HFFc6 (cell line): ENCODE results near the gene PCCA. TPM values are rescaled to one million over a fixed set of nuclear protein-coding genes. Genes with fewer than 3 reads are reported as not detected.
A peak's percentile ranks its signal among the peaks of the same experiment; 100 is the strongest.

Source experiments
- DNase-seq: peaks from one replicate; pipeline ENCODE4 v3.0.0-alpha.2; 2018
- H3K27ac Mint-ChIP-seq: 2 replicates; pipeline ENCODE4 v1.8.0; 2020; ENCODE audit warnings: mild to moderate bottlenecking, mixed read lengths
- H3K27me3 Mint-ChIP-seq: 2 replicates; pipeline ENCODE4 v1.8.0; 2021; ENCODE audit warnings: mild to moderate bottlenecking, moderate library complexity, mixed read lengths; ENCODE audit not compliant: insufficient read depth
- H3K36me3 Mint-ChIP-seq: 2 replicates; pipeline ENCODE4 v1.8.0; 2021; ENCODE audit warnings: low read depth, mixed read lengths
- H3K4me1 Mint-ChIP-seq: 2 replicates; pipeline ENCODE4 v1.8.0; 2020; ENCODE audit warnings: low read depth, mixed read lengths
- H3K4me3 Mint-ChIP-seq: 2 replicates; pipeline ENCODE4 v1.8.0; 2020; ENCODE audit warnings: mild to moderate bottlenecking, moderate library complexity, mixed read lengths
- H3K9me3 Mint-ChIP-seq: 2 replicates; pipeline ENCODE4 v1.8.0; 2020; ENCODE audit warnings: mild to moderate bottlenecking, mixed read lengths
- CTCF ChIP-seq: fragments of 200-600 bp; sonication (generic); IDR thresholded peaks from 2 replicates; pipeline ENCODE4 v1.5.0; 2021; ENCODE audit warnings: antibody characterized with exemption, mild to moderate bottlenecking
- total RNA-seq, 6 experiments: library from RNA; stranded (reverse); fragmentation: NEBNext Ultra II Directional; extraction: Animal tissue kit (Norgen Biotek cat#: 25700); gene quantifications; 2 replicates in 1 of 6; 3 replicates in 5 of 6; pipeline ENCODE4 v1.2.3, GENCODE V29; 2021

The PCCA gene
- total RNA-seq, 6 experiments from 2014 or later = 12.9 to 16.9 (median 14.7) TPM

DNA sequence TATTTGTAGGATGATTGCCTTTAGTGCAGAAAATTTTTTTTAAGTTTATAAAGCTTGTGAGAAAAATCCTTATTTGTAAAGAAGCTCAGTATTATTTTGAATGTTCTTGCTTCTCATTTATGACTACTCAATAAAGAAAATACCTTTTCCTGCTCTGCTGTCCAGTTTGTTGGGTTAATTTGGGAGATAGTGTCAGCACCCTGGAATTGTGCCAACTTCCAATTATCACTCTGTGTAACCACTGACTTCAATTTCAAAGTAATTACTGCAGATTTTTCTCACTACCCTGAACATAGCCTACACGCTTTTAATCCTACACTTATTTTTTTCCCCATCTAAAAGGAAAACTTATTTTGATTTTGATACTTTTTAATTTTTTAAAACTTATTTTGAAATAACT, 406.6 kb downstream of the PCCA start:
- DNase-seq = no peak
- no peak overlapping the region for H3K27ac Mint-ChIP-seq
- no peaks in the 10 kb centered on the region; the same call in none of the 2 replicates for H3K27me3 Mint-ChIP-seq
- H3K4me1 Mint-ChIP-seq = peaks cover 36% of the 10 kb centered on the region
- no peak for TF ChIP-seq CTCF
- H3K4me3 Mint-ChIP-seq = no peak overlapping the region
- H3K9me3 Mint-ChIP-seq = no peaks in the 10 kb centered on the region
- no peaks in the 10 kb centered on the region for H3K36me3 Mint-ChIP-seq

DNA sequence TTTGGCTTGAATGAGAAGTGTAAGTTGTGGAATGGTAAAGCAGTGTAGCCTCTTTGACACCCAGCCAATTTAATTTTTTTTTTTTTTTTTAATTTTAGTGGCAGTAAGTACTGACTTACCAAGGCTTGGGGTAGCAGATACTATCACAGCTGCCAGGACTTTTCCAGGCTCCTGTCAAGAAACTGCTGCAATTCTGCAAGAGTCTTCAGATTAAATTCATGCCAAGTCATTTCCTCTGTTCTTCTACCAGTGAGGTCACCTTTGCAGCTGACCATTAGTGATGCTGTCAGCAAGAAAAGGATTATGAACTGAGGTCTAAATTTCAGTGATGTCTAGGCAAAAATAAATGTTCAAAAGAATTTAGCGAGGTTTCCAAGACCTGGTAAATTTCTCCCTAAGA, 408.5 kb downstream of the PCCA start:
- no peaks in the 10 kb centered on the region for H3K9me3 Mint-ChIP-seq
- peak; percentile 12 for DNase-seq
- H3K36me3 Mint-ChIP-seq = no peaks in the 10 kb centered on the region
- H3K27me3 Mint-ChIP-seq = no peaks in the 10 kb centered on the region; the same call in none of the 2 replicates
- H3K27ac Mint-ChIP-seq = no peak overlapping the region
- no peak overlapping the region for H3K4me3 Mint-ChIP-seq
- peaks cover 35% of the 10 kb centered on the region for H3K4me1 Mint-ChIP-seq
- TF ChIP-seq CTCF = no peak

- peaks cover 6% of the 10 kb centered on the region; the same call in 1 of the 2 replicates for H3K36me3 Mint-ChIP-seq
- TF ChIP-seq CTCF = no peak
- H3K9me3 Mint-ChIP-seq = no peaks in the 10 kb centered on the region
- H3K4me3 Mint-ChIP-seq = no peak overlapping the region
- peak overlapping the region; percentile 1; the same call in 1 of the 2 replicates for H3K27ac Mint-ChIP-seq
- no peaks in the 10 kb centered on the region; the same call in 1 of the 2 replicates for H3K27me3 Mint-ChIP-seq
- DNase-seq = no peak
- peaks cover 33% of the 10 kb centered on the region for H3K4me1 Mint-ChIP-seq
These were observed 413.6 kb downstream of the PCCA start for GRCh38 chr13:100502446-100502845.

DNA sequence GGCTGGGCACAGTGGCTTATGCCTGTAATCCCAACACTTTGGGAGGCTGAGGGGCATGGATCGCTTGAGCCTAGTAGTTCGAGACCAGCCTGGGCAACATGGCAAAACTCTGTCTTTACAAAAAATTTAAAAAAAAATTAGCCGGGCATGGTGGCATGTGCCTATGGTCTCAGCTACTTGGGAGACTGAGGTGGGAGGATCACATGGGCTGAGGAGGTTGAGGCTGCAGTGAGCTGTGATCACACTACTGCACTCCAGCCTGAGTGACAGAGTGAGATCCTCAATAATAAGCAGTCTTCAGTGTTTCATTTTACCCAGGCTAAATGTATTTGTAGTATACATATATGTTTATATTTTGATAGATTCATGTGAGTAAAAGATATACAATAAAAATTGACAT, 414.7 kb downstream of the PCCA start:
- no peaks in the 10 kb centered on the region for H3K9me3 Mint-ChIP-seq
- no peak overlapping the region for H3K27ac Mint-ChIP-seq
- H3K4me3 Mint-ChIP-seq = no peak overlapping the region
- peaks cover 6% of the 10 kb centered on the region; the same call in 1 of the 2 replicates for H3K36me3 Mint-ChIP-seq
- H3K4me1 Mint-ChIP-seq = peaks cover 23% of the 10 kb centered on the region
- DNase-seq = no peak
- TF ChIP-seq CTCF = no peak
- no peaks in the 10 kb centered on the region; the same call in 1 of the 2 replicates for H3K27me3 Mint-ChIP-seq

- TF ChIP-seq CTCF = no peak
- Mint-ChIP-seq H3K27me3 (no peaks in the 10 kb centered on the region; the same call in 1 of the 2 replicates), H3K4me1 (peaks cover 16% of the 10 kb centered on the region), H3K4me3 (no peak overlapping the region), H3K36me3 (peaks cover 6% of the 10 kb centered on the region; the same call in 1 of the 2 replicates), H3K9me3 (no peaks in the 10 kb centered on the region), H3K27ac (no peak overlapping the region)
- no peak for DNase-seq
These were observed 417.3 kb downstream of the PCCA start for GRCh38 chr13:100506154-100506553.
